ENCODE data around the gene TSPAN33. TPM values are rescaled to one million over a fixed set of nuclear protein-coding genes. Genes with fewer than 3 reads are reported as not detected.
A peak's percentile ranks its signal among the peaks of the same experiment; 100 is the strongest.

The TSPAN33 gene
- total and polyA plus RNA-seq, 2 of the 13 experiments (the other 11 are each of a cell fraction or from before 2014, with no cell fraction given): 15.3 to 16.5 TPM

- no peak overlapping the region for H3K4me2 ChIP-seq (ENCODE audit: low read depth, low read length)
- intact Hi-C loops (cut with micrococcal nuclease; ENCODE audit: unreplicated experiment): no loop called here
- no peak for DNase-seq (ENCODE audit: low spot score)
- H3K9me3 ChIP-seq (ENCODE audit: low read length): no peaks in the 10 kb centered on the region
- H3K9ac ChIP-seq (ENCODE audit: insufficient read depth, low read depth, low read length): no peak overlapping the region
- 88% methylated on average over 2 of the region's 3 CpGs for WGBS (ENCODE audit: low lambda C conversion rate)
- no peaks in the 10 kb centered on the region for H3K27me3 ChIP-seq (ENCODE audit: control insufficient read depth in 1 of 2, insufficient read depth in 2 of 2, low read length in 2 of 2)
- ChIA-PET POLR2A (no interaction called here), CTCF (ENCODE audit: low intra/inter-chr PET ratio, low total read pairs) (no interaction called here)
- no peaks in the 10 kb centered on the region for H4K20me1 ChIP-seq (ENCODE audit: insufficient read depth, low read length)
- in situ Hi-C loops (cut with HindIII; ENCODE audit: extremely low pct_ligation_motif_present, low pct_unique_long_range_greater_than_20kb): no loop called here
- H3K79me2 ChIP-seq (ENCODE audit: insufficient read depth, low read length): no peaks in the 10 kb centered on the region
- no peak overlapping the region for H2AFZ ChIP-seq (ENCODE audit: low read length)
- no peaks in the 10 kb centered on the region for H3K4me1 ChIP-seq (ENCODE audit: insufficient read depth, low read length)
- no TSS peak for BruUV-seq (replicated peaks)
- FAIRE-seq: no peak
- no peak overlapping the region for H3K4me3 ChIP-seq (replicated peaks in 1 of 3; ENCODE audit: insufficient read depth in 1 of 3, low read depth in 2 of 3, low read length in 3 of 3)
- no peaks in the 10 kb centered on the region for H3K36me3 ChIP-seq (replicated peaks in 1 of 2; ENCODE audit: control insufficient read depth in 1 of 2, insufficient read depth in 2 of 2, low read length in 2 of 2)
- TF ChIP-seq ZFYVE20 (CRISPR knock-in tag; IDR thresholded peaks at IDR 0.05; ENCODE audit: borderline replicate concordance, low read depth) (no peak), FIP1L1 (IDR thresholded peaks at IDR 0.05; ENCODE audit: borderline replicate concordance, insufficient read depth, low read depth, low read length) (no peak), ZNF460 (CRISPR knock-in tag; IDR thresholded peaks at IDR 0.05; ENCODE audit: borderline replicate concordance) (peak; percentile 34; the same call in 1 of the 2 replicates), ZNF703 (CRISPR knock-in tag; IDR thresholded peaks at IDR 0.05; ENCODE audit: borderline replicate concordance) (no peak), RFXAP (CRISPR knock-in tag; IDR thresholded peaks at IDR 0.05; ENCODE audit: borderline replicate concordance) (no peak)
- H3K27ac ChIP-seq (ENCODE audit: extremely low read length, insufficient read depth, low read length): no peak overlapping the region
- no peak; the same call in 2 of the 3 replicates for ATAC-seq
Measured at GRCh38 chr7:129159539-129159938, 15.0 kb downstream of the TSPAN33 start.

- ATAC-seq: no peak
- POLR2A ChIA-PET: no interaction called here
- no peaks in the 10 kb centered on the region for H3K27me3 ChIP-seq (ENCODE audit: control insufficient read depth in 1 of 2, insufficient read depth in 2 of 2, low read length in 2 of 2)
- H3K27ac ChIP-seq (ENCODE audit: extremely low read length, insufficient read depth, low read length): no peak overlapping the region
- H3K36me3 ChIP-seq (replicated peaks in 1 of 2; ENCODE audit: control insufficient read depth in 1 of 2, insufficient read depth in 2 of 2, low read length in 2 of 2): no peaks in the 10 kb centered on the region
- H2AFZ ChIP-seq (ENCODE audit: low read length): no peak overlapping the region
- 78% methylated on average over 3 of the region's 3 CpGs for WGBS (ENCODE audit: low lambda C conversion rate)
- H3K4me1 ChIP-seq (ENCODE audit: insufficient read depth, low read length): no peaks in the 10 kb centered on the region
- no peak for FAIRE-seq
- CTCF ChIA-PET (ENCODE audit: low intra/inter-chr PET ratio, low total read pairs): no interaction called here
- no peaks in the 10 kb centered on the region for H3K79me2 ChIP-seq (ENCODE audit: insufficient read depth, low read length)
- H3K4me2 ChIP-seq (ENCODE audit: low read depth, low read length): no peak overlapping the region
- in situ Hi-C loops (cut with HindIII; ENCODE audit: extremely low pct_ligation_motif_present, low pct_unique_long_range_greater_than_20kb) (loop anchor here (5.0 kb wide), 1 partner anchor 52 kb away; no protein-coding TSS in a partner anchor), intact Hi-C loops (cut with micrococcal nuclease; ENCODE audit: unreplicated experiment) (no loop called here)
- BruUV-seq (replicated peaks): no TSS peak
- no peak overlapping the region for H3K9ac ChIP-seq (ENCODE audit: insufficient read depth, low read depth, low read length)
- no peaks in the 10 kb centered on the region for H4K20me1 ChIP-seq (ENCODE audit: insufficient read depth, low read length)
- no peak overlapping the region for H3K4me3 ChIP-seq (replicated peaks in 1 of 3; ENCODE audit: insufficient read depth in 1 of 3, low read depth in 2 of 3, low read length in 3 of 3)
- DNase-seq (ENCODE audit: low spot score): no peak
- no peaks in the 10 kb centered on the region for H3K9me3 ChIP-seq (ENCODE audit: low read length)
- TF ChIP-seq AHDC1 (CRISPR knock-in tag; IDR thresholded peaks at IDR 0.05; ENCODE audit: borderline replicate concordance) (no peak), SMARCC2 (IDR thresholded peaks at IDR 0.05) (no peak), KDM1A (CRISPR knock-in tag; IDR thresholded peaks at IDR 0.05) (no peak)
Measured at GRCh38 chr7:129160161-129160905, 15.8 kb downstream of the TSPAN33 start.

Data from HepG2 (cell line).